Measurements from ENCODE around the gene ADAMTS18.

ADAMTS18 gene

GRCh38 chr16:77437859-77438258 is 3.0 kb upstream of the ADAMTS18 start:
- DNase-seq (ENCODE audit: low read depth, low spot score) = no peak

- DNase-seq (ENCODE audit: low read depth, low spot score) = no peak
Measured at GRCh38 chr16:77435272-77435820, 512 bp upstream of the ADAMTS18 start.

- no peak for DNase-seq (ENCODE audit: low read depth, low spot score)
Measured at GRCh38 chr16:77434022-77434529, 758 bp downstream of the ADAMTS18 start.

GRCh38 chr16:77433146-77433545 is 1.7 kb downstream of the ADAMTS18 start:
- DNase-seq (ENCODE audit: low read depth, low spot score) = no peak

- DNase-seq (ENCODE audit: low read depth, low spot score) = no peak
Measured at GRCh38 chr16:77432264-77432663, 2.6 kb downstream of the ADAMTS18 start.

GRCh38 chr16:77430787-77431585 is 3.8 kb downstream of the ADAMTS18 start:
- no peak for DNase-seq (ENCODE audit: low read depth, low spot score)

- no peak for DNase-seq (ENCODE audit: low read depth, low spot score)
Measured at GRCh38 chr16:77430360-77430759, 4.5 kb downstream of the ADAMTS18 start.

- no peak for DNase-seq (ENCODE audit: low read depth, low spot score)
Measured at GRCh38 chr16:77424871-77425604, 9.8 kb downstream of the ADAMTS18 start.

GRCh38 chr16:77422196-77422784 is 12.5 kb downstream of the ADAMTS18 start:
- DNase-seq (ENCODE audit: low read depth, low spot score) = no peak

- DNase-seq (ENCODE audit: low read depth, low spot score) = no peak
Measured at GRCh38 chr16:77416939-77417480, 17.8 kb downstream of the ADAMTS18 start.

GRCh38 chr16:77414752-77415231 is 20.0 kb downstream of the ADAMTS18 start:
- no peak for DNase-seq (ENCODE audit: low read depth, low spot score)

GRCh38 chr16:77410449-77410848 is 24.4 kb downstream of the ADAMTS18 start:
- no peak for DNase-seq (ENCODE audit: low read depth, low spot score)

GRCh38 chr16:77409311-77409710 is 25.5 kb downstream of the ADAMTS18 start:
- DNase-seq (ENCODE audit: low read depth, low spot score) = no peak

- DNase-seq (ENCODE audit: low read depth, low spot score) = no peak
Measured at GRCh38 chr16:77408607-77409006, 26.2 kb downstream of the ADAMTS18 start.

- no peak for DNase-seq (ENCODE audit: low read depth, low spot score)
Measured at GRCh38 chr16:77406680-77407079, 28.2 kb downstream of the ADAMTS18 start.

- no peak for DNase-seq (ENCODE audit: low read depth, low spot score)
Measured at GRCh38 chr16:77404775-77405174, 30.1 kb downstream of the ADAMTS18 start.

- DNase-seq (ENCODE audit: low read depth, low spot score) = peak; percentile 30
Measured at GRCh38 chr16:77403732-77404131, 31.1 kb downstream of the ADAMTS18 start.

GRCh38 chr16:77402672-77403071 is 32.2 kb downstream of the ADAMTS18 start:
- no peak for DNase-seq (ENCODE audit: low read depth, low spot score)

- no peak for DNase-seq (ENCODE audit: low read depth, low spot score)
Measured at GRCh38 chr16:77402118-77402517, 32.7 kb downstream of the ADAMTS18 start.

- no peak for DNase-seq (ENCODE audit: low read depth, low spot score)
Measured at GRCh38 chr16:77399546-77399945, 35.3 kb downstream of the ADAMTS18 start.

GRCh38 chr16:77399066-77399465 is 35.8 kb downstream of the ADAMTS18 start:
- DNase-seq (ENCODE audit: low read depth, low spot score) = no peak

GRCh38 chr16:77398495-77398894 is 36.3 kb downstream of the ADAMTS18 start:
- no peak for DNase-seq (ENCODE audit: low read depth, low spot score)

Measured in iPS DF 19.7 (cell line).